HepG2 (cell line): ENCODE data around the gene WDR91. TPM values are rescaled to one million over a fixed set of nuclear protein-coding genes. Genes with fewer than 3 reads are reported as not detected.

Experiments
- ATAC-seq: fragments of 200-7000 bp; cut with Tn5 transposase; 3 replicates; pipeline ENCODE4 v1.9.1; 2020; ENCODE audit warnings: mild to moderate bottlenecking, moderate library complexity
- BruUV-seq: library from RNA; stranded (reverse); fragments of 400-500 nt; replicated peaks from 2 replicates; lab custom pipeline; 2021; lab: Mats Ljungman, UMichigan
- CTCF ChIA-PET: fragments of 300-600 bp; formaldehyde crosslinking; extraction: SDS; loops from one replicate; lab custom pipeline; 2021; ENCODE audit warnings: low total read pairs, inconsistent platforms, low intra/inter-chr PET ratio; lab: Yijun Ruan, JAX
- POLR2A ChIA-PET: fragments of 350-600 bp; sonication (Branson Sonifier 250); formaldehyde crosslinking; loops from one replicate; lab custom pipeline; 2020; ENCODE audit warnings: antibody characterized with exemption, inconsistent platforms; lab: Yijun Ruan, JAX
- DNase-seq: peaks from one replicate; pipeline ENCODE4 v3.0.0-alpha.2; 2015; ENCODE audit warnings: low spot score
- FAIRE-seq: peaks from 3 replicates; lab custom pipeline; 2011; peaks lifted over from hg19 to GRCh38; lab: Jason Lieb, UNC
- H2AFZ ChIP-seq: one replicate; pipeline ENCODE4 v1.6.1; 2011; ENCODE audit warnings: low read length, inconsistent platforms
- H3K27ac ChIP-seq: fragments of 300-600 bp; 3 replicates; pipeline ENCODE4 v1.8.0; 2011; ENCODE audit warnings: mixed run types, mild to moderate bottlenecking, mixed read lengths, low read length, inconsistent platforms; ENCODE audit not compliant: insufficient read depth; ENCODE audit errors: extremely low read length
- H3K27me3 ChIP-seq, 2 experiments: fragments of 200-600 bp in 1 of 2; 2 replicates in 1 of 2; 3 replicates in 1 of 2; pipeline versions ENCODE4 v1.6.0 to v1.8.0; 2011; ENCODE audit warnings: low read length in 2 of 2, mild to moderate bottlenecking in 2 of 2, moderate library complexity in 2 of 2, inconsistent platforms in 1 of 2; ENCODE audit not compliant: insufficient read depth in 2 of 2, control insufficient read depth in 1 of 2
- H3K36me3 ChIP-seq, 2 experiments: fragments of 200-600 bp in 1 of 2; replicated peaks in 1 of 2; 2 replicates in 1 of 2; 3 replicates in 1 of 2; pipeline versions ENCODE4 v1.5.1 to v1.8.0; 2011; ENCODE audit warnings: low read length in 2 of 2, inconsistent platforms in 1 of 2; ENCODE audit not compliant: insufficient read depth in 2 of 2, control insufficient read depth in 1 of 2
- H3K4me1 ChIP-seq: 2 replicates; pipeline ENCODE4 v1.5.1; 2012; ENCODE audit warnings: low read length, inconsistent platforms; ENCODE audit not compliant: insufficient read depth
- H3K4me2 ChIP-seq: 2 replicates; pipeline ENCODE4 v1.6.0; 2011; ENCODE audit warnings: low read depth, low read length, inconsistent platforms
- H3K4me3 ChIP-seq, 3 experiments: fragments of 200-600 bp in 1 of 3; sonication (generic), shearing (Covaris generic) in 1 of 3; replicated peaks in 1 of 3; 2 replicates each; pipeline ENCODE4 v1.5.1; 2011 to 2016; ENCODE audit warnings: low read length in 3 of 3, inconsistent platforms in 2 of 3, low read depth in 2 of 3, mild to moderate bottlenecking in 2 of 3, control low read depth in 1 of 3, mixed read lengths in 1 of 3; ENCODE audit not compliant: insufficient read depth in 1 of 3
- H3K79me2 ChIP-seq: one replicate; pipeline ENCODE4 v1.6.1; 2011; ENCODE audit warnings: low read length, inconsistent platforms; ENCODE audit not compliant: insufficient read depth
- H3K9ac ChIP-seq: 2 replicates; pipeline ENCODE4 v1.6.0; 2011; ENCODE audit warnings: mild to moderate bottlenecking, low read depth, low read length, inconsistent platforms; ENCODE audit not compliant: insufficient read depth
- H3K9me3 ChIP-seq: 2 replicates; pipeline ENCODE4 v1.5.1; 2012; ENCODE audit warnings: mild to moderate bottlenecking, low read length
- H4K20me1 ChIP-seq: 2 replicates; pipeline ENCODE4 v1.6.0; 2011; ENCODE audit warnings: inconsistent platforms, mild to moderate bottlenecking, low read length, moderate library complexity; ENCODE audit not compliant: insufficient read depth
- ATF7 ChIP-seq, 2 experiments: fragments of 450-650 bp in 1 of 2; sonication (generic) in 1 of 2; formaldehyde crosslinking in 1 of 2; IDR thresholded peaks; 2 replicates each; pipeline versions ENCODE4 v1.4.0 to v1.6.1; 2016 to 2020; ENCODE audit warnings: antibody characterized with exemption in 1 of 2, mild to moderate bottlenecking in 1 of 2, missing genetic modification reagents in 1 of 2
- CENPX ChIP-seq: sonication (generic); formaldehyde crosslinking; IDR thresholded peaks from 2 replicates; pipeline ENCODE4 v1.9.0; 2021; ENCODE audit warnings: mild to moderate bottlenecking, missing genetic modification reagents, moderate library complexity
- FLYWCH1 ChIP-seq: sonication (generic); formaldehyde crosslinking; IDR thresholded peaks from 2 replicates; pipeline ENCODE4 v1.8.1; 2023; ENCODE audit warnings: mild to moderate bottlenecking, missing genetic modification reagents
- GPBP1L1 ChIP-seq: sonication (generic); formaldehyde crosslinking; IDR thresholded peaks from 2 replicates; pipeline ENCODE4 v1.5.0; 2020; ENCODE audit warnings: mild to moderate bottlenecking, missing genetic modification reagents
- ZNF383 ChIP-seq: sonication (generic); formaldehyde crosslinking; IDR thresholded peaks from 2 replicates; pipeline ENCODE4 v1.4.0; 2020; ENCODE audit warnings: missing genetic modification reagents, mild to moderate bottlenecking, borderline replicate concordance
- ZNF674 ChIP-seq: sonication (generic); formaldehyde crosslinking; IDR thresholded peaks from 2 replicates; pipeline ENCODE4 v1.5.0; 2020; ENCODE audit warnings: low read depth, mild to moderate bottlenecking, missing genetic modification reagents
- ZNF816 ChIP-seq: sonication (generic); formaldehyde crosslinking; IDR thresholded peaks from 2 replicates; pipeline ENCODE4 v1.8.0; 2022; ENCODE audit warnings: missing genetic modification reagents, mild to moderate bottlenecking, borderline replicate concordance
- ZNF850 ChIP-seq: sonication (generic); formaldehyde crosslinking; conservative IDR thresholded peaks from 2 replicates; pipeline ENCODE4 v1.9.0; 2021; ENCODE audit warnings: mild to moderate bottlenecking, missing genetic modification reagents
- WGBS: methylation state at CpG from one replicate; pipeline ENCODE4 v1.1.6; 2017; ENCODE audit warnings: low lambda C conversion rate; 5-methylcytosine and 5-hydroxymethylcytosine counted together
- in situ Hi-C: cut with HindIII; loops from 2 replicates; pipeline ENCODE4 v1.10.0; 2017; ENCODE audit warnings: low pct_unique_long_range_greater_than_20kb; ENCODE audit not compliant: extremely low pct_ligation_motif_present
- intact Hi-C: fragments of 100-400 bp; cut with micrococcal nuclease; formaldehyde crosslinking; loops from one replicate; pipeline ENCODE4 v1.10.0; 2022; ENCODE audit not compliant: unreplicated experiment
- polyA plus RNA-seq, 8 experiments: library from polyadenylated mRNA; depleted of rRNA in 3 of 8; stranded (reverse) in 7 of 8; unstranded in 1 of 8; fragments of >200 nt; fragmentation: Illumina TruSeq in 4 of 8; extraction: Trizol in 4 of 8; gene quantifications; 2 replicates each; pipeline versions ENCODE4 v1.2.1 to v1.2.3, GENCODE V29; 2011 to 2016; ENCODE audit warnings: low read depth in 4 of 8, missing spikeins in 1 of 8, mixed read lengths in 1 of 8; ENCODE audit not compliant: insufficient read depth in 1 of 8
- total RNA-seq, 5 experiments: library from RNA; depleted of rRNA; stranded (reverse); fragments of >200 nt; fragmentation: Illumina TruSeq; extraction: Trizol; gene quantifications; 2 replicates each; pipeline ENCODE4 v1.2.3, GENCODE V29; 2016; ENCODE audit warnings: low read depth in 1 of 5
- TF ChIP-seq, protein P1 (sequence below): sonication (generic); formaldehyde crosslinking; IDR thresholded peaks from 2 replicates; pipeline ENCODE4 v1.9.0; 2021; ENCODE audit warnings: missing genetic modification reagents, borderline replicate concordance
- TF ChIP-seq, protein P2 (sequence below): sonication (generic); formaldehyde crosslinking; IDR thresholded peaks from 2 replicates; pipeline ENCODE4 v1.8.1; 2023; ENCODE audit warnings: missing genetic modification reagents, mild to moderate bottlenecking, borderline replicate concordance
- TF ChIP-seq, protein P3 (sequence below), 2 experiments: fragments of 450-650 bp in 1 of 2; sonication (generic) in 1 of 2; formaldehyde crosslinking in 1 of 2; IDR thresholded peaks; 2 replicates each; pipeline versions ENCODE4 v1.6.1 to v1.8.0; 2016 to 2022; ENCODE audit warnings: antibody characterized with exemption in 1 of 2, mild to moderate bottlenecking in 1 of 2, missing genetic modification reagents in 1 of 2

WDR91 gene
- total and polyA plus RNA-seq, 2 of the 13 experiments (the other 11 are each of a cell fraction or from before 2014, with no cell fraction given): 11.6 to 12.1 TPM

GRCh38 chr7:135195156-135195555 lies 16.2 kb downstream of the WDR91 start:
- ChIA-PET CTCF (no interaction called here), POLR2A (no interaction called here)
- no peak overlapping the region for H2AFZ ChIP-seq
- no peaks in the 10 kb centered on the region for H4K20me1 ChIP-seq
- no peaks in the 10 kb centered on the region for H3K9me3 ChIP-seq
- H3K36me3 ChIP-seq: peaks cover 27 to 62% of the 10 kb centered on the region in 2 experiments
- no peaks in the 10 kb centered on the region for H3K79me2 ChIP-seq
- in situ Hi-C loops: no loop called here
- FAIRE-seq (no peak), DNase-seq (no peak), ATAC-seq (no peak)
- WGBS: 88% methylated on average over 4 of the region's 4 CpGs
- H3K4me1 ChIP-seq: peaks cover 12% of the 10 kb centered on the region
- H3K4me2 ChIP-seq: no peak overlapping the region
- H3K27ac ChIP-seq: no peak overlapping the region
- no peak overlapping the region for H3K9ac ChIP-seq
- no TSS peak for BruUV-seq
- intact Hi-C loops: no loop called here
- H3K27me3 ChIP-seq: no peaks in the 10 kb centered on the region
- H3K4me3 ChIP-seq: no peak overlapping the region
- no peak for TF ChIP-seq GPBP1L1 (CRISPR knock-in tag)
- no peak for TF ChIP-seq CENPX
- TF ChIP-seq ATF7 (IDR thresholded peaks at IDR 0.05): no peak
- no peak for TF ChIP-seq ATF7 (CRISPR knock-in tag; IDR thresholded peaks at IDR 0.05)
- no peak for TF ChIP-seq ZNF850 (CRISPR knock-in tag)
- no peak for TF ChIP-seq ZNF816 (CRISPR knock-in tag)
- TF ChIP-seq FLYWCH1 (CRISPR knock-in tag): no peak
- TF ChIP-seq, protein P1, sequence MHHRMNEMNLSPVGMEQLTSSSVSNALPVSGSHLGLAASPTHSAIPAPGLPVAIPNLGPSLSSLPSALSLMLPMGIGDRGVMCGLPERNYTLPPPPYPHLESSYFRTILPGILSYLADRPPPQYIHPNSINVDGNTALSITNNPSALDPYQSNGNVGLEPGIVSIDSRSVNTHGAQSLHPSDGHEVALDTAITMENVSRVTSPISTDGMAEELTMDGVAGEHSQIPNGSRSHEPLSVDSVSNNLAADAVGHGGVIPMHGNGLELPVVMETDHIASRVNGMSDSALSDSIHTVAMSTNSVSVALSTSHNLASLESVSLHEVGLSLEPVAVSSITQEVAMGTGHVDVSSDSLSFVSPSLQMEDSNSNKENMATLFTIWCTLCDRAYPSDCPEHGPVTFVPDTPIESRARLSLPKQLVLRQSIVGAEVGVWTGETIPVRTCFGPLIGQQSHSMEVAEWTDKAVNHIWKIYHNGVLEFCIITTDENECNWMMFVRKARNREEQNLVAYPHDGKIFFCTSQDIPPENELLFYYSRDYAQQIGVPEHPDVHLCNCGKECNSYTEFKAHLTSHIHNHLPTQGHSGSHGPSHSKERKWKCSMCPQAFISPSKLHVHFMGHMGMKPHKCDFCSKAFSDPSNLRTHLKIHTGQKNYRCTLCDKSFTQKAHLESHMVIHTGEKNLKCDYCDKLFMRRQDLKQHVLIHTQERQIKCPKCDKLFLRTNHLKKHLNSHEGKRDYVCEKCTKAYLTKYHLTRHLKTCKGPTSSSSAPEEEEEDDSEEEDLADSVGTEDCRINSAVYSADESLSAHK (CRISPR knock-in tag): no peak
- TF ChIP-seq, protein P2, sequence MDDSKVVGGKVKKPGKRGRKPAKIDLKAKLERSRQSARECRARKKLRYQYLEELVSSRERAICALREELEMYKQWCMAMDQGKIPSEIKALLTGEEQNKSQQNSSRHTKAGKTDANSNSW (CRISPR knock-in tag): no peak
- TF ChIP-seq, protein P3, sequence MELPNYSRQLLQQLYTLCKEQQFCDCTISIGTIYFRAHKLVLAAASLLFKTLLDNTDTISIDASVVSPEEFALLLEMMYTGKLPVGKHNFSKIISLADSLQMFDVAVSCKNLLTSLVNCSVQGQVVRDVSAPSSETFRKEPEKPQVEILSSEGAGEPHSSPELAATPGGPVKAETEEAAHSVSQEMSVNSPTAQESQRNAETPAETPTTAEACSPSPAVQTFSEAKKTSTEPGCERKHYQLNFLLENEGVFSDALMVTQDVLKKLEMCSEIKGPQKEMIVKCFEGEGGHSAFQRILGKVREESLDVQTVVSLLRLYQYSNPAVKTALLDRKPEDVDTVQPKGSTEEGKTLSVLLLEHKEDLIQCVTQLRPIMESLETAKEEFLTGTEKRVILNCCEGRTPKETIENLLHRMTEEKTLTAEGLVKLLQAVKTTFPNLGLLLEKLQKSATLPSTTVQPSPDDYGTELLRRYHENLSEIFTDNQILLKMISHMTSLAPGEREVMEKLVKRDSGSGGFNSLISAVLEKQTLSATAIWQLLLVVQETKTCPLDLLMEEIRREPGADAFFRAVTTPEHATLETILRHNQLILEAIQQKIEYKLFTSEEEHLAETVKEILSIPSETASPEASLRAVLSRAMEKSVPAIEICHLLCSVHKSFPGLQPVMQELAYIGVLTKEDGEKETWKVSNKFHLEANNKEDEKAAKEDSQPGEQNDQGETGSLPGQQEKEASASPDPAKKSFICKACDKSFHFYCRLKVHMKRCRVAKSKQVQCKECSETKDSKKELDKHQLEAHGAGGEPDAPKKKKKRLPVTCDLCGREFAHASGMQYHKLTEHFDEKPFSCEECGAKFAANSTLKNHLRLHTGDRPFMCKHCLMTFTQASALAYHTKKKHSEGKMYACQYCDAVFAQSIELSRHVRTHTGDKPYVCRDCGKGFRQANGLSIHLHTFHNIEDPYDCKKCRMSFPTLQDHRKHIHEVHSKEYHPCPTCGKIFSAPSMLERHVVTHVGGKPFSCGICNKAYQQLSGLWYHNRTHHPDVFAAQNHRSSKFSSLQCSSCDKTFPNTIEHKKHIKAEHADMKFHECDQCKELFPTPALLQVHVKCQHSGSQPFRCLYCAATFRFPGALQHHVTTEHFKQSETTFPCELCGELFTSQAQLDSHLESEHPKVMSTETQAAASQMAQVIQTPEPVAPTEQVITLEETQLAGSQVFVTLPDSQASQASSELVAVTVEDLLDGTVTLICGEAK (IDR thresholded peaks at IDR 0.05): no peak
- TF ChIP-seq, protein P3 (CRISPR knock-in tag; IDR thresholded peaks at IDR 0.05): no peak
- TF ChIP-seq ZNF674 (CRISPR knock-in tag): no peak
- TF ChIP-seq ZNF383: no peak
